WTC11 (cell line): ENCODE results near the gene ITGA11. TPM values are rescaled to one million over a fixed set of nuclear protein-coding genes. Genes with fewer than 3 reads are reported as not detected.

Source experiments
- ATAC-seq: fragments of 200-7000 bp; cut with Tn5 transposase; 2 replicates; pipeline ENCODE4 v1.10.0; 2021; ENCODE audit warnings: mild to moderate bottlenecking, moderate library complexity
- CTCF ChIA-PET: fragments of 300-600 bp; sonication (Branson Sonifier 250); formaldehyde crosslinking; loops from one replicate; lab custom pipeline; 2021; ENCODE audit warnings: antibody characterized with exemption; lab: Charles Lee
- POLR2A ChIA-PET: fragments of 350-600 bp; sonication (Branson Sonifier 250); formaldehyde crosslinking; loops from one replicate; lab custom pipeline; 2021; ENCODE audit warnings: antibody characterized with exemption; lab: Charles Lee
- DNase-seq: peaks from one replicate; pipeline ENCODE4 v3.0.0; 2021; ENCODE audit warnings: low spot score
- H3K27ac Mint-ChIP-seq: 2 replicates; pipeline ENCODE4 v1.8.0; 2021; ENCODE audit warnings: mixed read lengths
- H3K27me3 Mint-ChIP-seq: 2 replicates; pipeline ENCODE4 v1.8.0; 2021; ENCODE audit warnings: low read depth, mild to moderate bottlenecking, moderate library complexity, mixed read lengths
- H3K36me3 Mint-ChIP-seq: 2 replicates; pipeline ENCODE4 v1.8.0; 2021; ENCODE audit warnings: mixed read lengths
- H3K4me1 Mint-ChIP-seq: 2 replicates; pipeline ENCODE4 v1.8.0; 2022; ENCODE audit warnings: mixed read lengths
- H3K4me3 Mint-ChIP-seq: 2 replicates; pipeline ENCODE4 v1.8.0; 2021; ENCODE audit warnings: mild to moderate bottlenecking, moderate library complexity, mixed read lengths
- H3K9me3 Mint-ChIP-seq: 2 replicates; pipeline ENCODE4 v1.8.0; 2021; ENCODE audit warnings: mixed read lengths
- CBFB ChIP-seq: sonication (generic); formaldehyde crosslinking; IDR thresholded peaks from 2 replicates; pipeline ENCODE4 v1.8.1; 2022; ENCODE audit warnings: mild to moderate bottlenecking, low read depth, missing genetic modification reagents
- ESRRA ChIP-seq: sonication (generic); formaldehyde crosslinking; IDR thresholded peaks from 2 replicates; pipeline ENCODE4 v1.8.1; 2022; ENCODE audit warnings: mild to moderate bottlenecking, missing genetic modification reagents, borderline replicate concordance
- FOXK1 ChIP-seq: sonication (generic); formaldehyde crosslinking; IDR thresholded peaks from 2 replicates; pipeline ENCODE4 v1.8.0; 2022; ENCODE audit warnings: mild to moderate bottlenecking, moderate library complexity, missing genetic modification reagents
- FOXP1 ChIP-seq: sonication (generic); formaldehyde crosslinking; IDR thresholded peaks from 2 replicates; pipeline ENCODE4 v1.8.0; 2022; ENCODE audit warnings: missing genetic modification reagents, mild to moderate bottlenecking, moderate library complexity, borderline replicate concordance
- NR1H2 ChIP-seq: sonication (generic); formaldehyde crosslinking; IDR thresholded peaks from 2 replicates; pipeline ENCODE4 v1.9.0; 2021; ENCODE audit warnings: mild to moderate bottlenecking, moderate library complexity, missing genetic modification reagents
- NR3C1 ChIP-seq: sonication (generic); formaldehyde crosslinking; conservative IDR thresholded peaks from 2 replicates; pipeline ENCODE4 v1.8.1; 2023; ENCODE audit warnings: low read depth, mild to moderate bottlenecking, missing genetic modification reagents
- PRRX2 ChIP-seq: fragments of 250-450 bp; sonication (Bioruptor Pico); IDR thresholded peaks from 2 replicates; pipeline ENCODE4 v1.8.0; 2021; ENCODE audit warnings: mild to moderate bottlenecking
- RORB ChIP-seq: fragments of 250-450 bp; sonication (Bioruptor Pico); IDR thresholded peaks from 2 replicates; pipeline ENCODE4 v1.9.0; 2021; ENCODE audit warnings: mild to moderate bottlenecking
- SMAD4 ChIP-seq: sonication (generic); formaldehyde crosslinking; IDR thresholded peaks from 2 replicates; pipeline ENCODE4 v1.8.0; 2022; ENCODE audit warnings: mild to moderate bottlenecking, missing genetic modification reagents
- TP53 ChIP-seq: sonication (generic); formaldehyde crosslinking; IDR thresholded peaks from 2 replicates; pipeline ENCODE4 v1.8.1; 2023; ENCODE audit warnings: mild to moderate bottlenecking, missing genetic modification reagents
- ZNF219 ChIP-seq: sonication (generic); formaldehyde crosslinking; IDR thresholded peaks from 2 replicates; pipeline ENCODE4 v1.8.0; 2023; ENCODE audit warnings: missing genetic modification reagents, mild to moderate bottlenecking, borderline replicate concordance
- ZNF263 ChIP-seq: sonication (generic); formaldehyde crosslinking; IDR thresholded peaks from 2 replicates; pipeline ENCODE4 v1.8.1; 2022; ENCODE audit warnings: low read depth, mild to moderate bottlenecking, moderate library complexity, missing genetic modification reagents
- total RNA-seq: library from RNA; stranded (reverse); gene quantifications from 3 replicates; pipeline ENCODE4 v1.2.3, GENCODE V29; 2021
- TF ChIP-seq, protein P1 (sequence below): sonication (generic); formaldehyde crosslinking; IDR thresholded peaks from 2 replicates; pipeline ENCODE4 v1.8.0; 2022; ENCODE audit warnings: missing genetic modification reagents
- TF ChIP-seq, protein P2 (sequence below): sonication (generic); formaldehyde crosslinking; conservative IDR thresholded peaks from 2 replicates; pipeline ENCODE4 v1.8.1; 2023; ENCODE audit warnings: mild to moderate bottlenecking, low read depth, missing genetic modification reagents, moderate library complexity
- TF ChIP-seq, protein P3 (sequence below): fragments of 200-600 bp; IDR thresholded peaks from 2 replicates; pipeline ENCODE4 v1.8.0; 2022; ENCODE audit warnings: antibody characterized with exemption
- TF ChIP-seq, protein P4 (sequence below): sonication (generic); formaldehyde crosslinking; IDR thresholded peaks from 2 replicates; pipeline ENCODE4 v1.8.0; 2022; ENCODE audit warnings: mild to moderate bottlenecking, missing genetic modification reagents
- TF ChIP-seq, protein P5 (sequence below): sonication (generic); formaldehyde crosslinking; IDR thresholded peaks from 2 replicates; pipeline ENCODE4 v1.8.1; 2022; ENCODE audit warnings: mild to moderate bottlenecking, moderate library complexity, missing genetic modification reagents

Gene ITGA11
- total RNA-seq, 1 experiment from 2014 or later = 0.15 TPM

DNA sequence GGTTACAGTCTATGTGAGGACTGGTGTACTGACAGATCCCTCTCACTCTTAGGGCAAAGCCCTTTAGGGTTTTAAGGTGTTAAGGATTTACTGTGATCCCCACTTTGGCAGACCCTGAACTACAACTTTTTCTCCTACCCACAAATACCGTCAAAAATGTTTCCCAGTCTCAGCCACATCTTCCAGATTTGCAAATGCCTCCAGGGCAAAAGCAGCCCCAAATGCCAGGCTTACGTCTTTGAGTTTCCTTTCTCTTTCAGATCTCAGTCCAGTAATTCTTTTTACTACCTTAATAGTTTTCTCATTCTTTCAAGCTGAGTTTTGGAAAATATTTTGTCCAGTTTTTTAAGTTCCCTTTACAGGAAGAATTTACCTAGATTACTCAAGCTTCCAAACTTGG is 13.4 kb upstream of the ITGA11 start (continued):
- TF ChIP-seq, protein P1, sequence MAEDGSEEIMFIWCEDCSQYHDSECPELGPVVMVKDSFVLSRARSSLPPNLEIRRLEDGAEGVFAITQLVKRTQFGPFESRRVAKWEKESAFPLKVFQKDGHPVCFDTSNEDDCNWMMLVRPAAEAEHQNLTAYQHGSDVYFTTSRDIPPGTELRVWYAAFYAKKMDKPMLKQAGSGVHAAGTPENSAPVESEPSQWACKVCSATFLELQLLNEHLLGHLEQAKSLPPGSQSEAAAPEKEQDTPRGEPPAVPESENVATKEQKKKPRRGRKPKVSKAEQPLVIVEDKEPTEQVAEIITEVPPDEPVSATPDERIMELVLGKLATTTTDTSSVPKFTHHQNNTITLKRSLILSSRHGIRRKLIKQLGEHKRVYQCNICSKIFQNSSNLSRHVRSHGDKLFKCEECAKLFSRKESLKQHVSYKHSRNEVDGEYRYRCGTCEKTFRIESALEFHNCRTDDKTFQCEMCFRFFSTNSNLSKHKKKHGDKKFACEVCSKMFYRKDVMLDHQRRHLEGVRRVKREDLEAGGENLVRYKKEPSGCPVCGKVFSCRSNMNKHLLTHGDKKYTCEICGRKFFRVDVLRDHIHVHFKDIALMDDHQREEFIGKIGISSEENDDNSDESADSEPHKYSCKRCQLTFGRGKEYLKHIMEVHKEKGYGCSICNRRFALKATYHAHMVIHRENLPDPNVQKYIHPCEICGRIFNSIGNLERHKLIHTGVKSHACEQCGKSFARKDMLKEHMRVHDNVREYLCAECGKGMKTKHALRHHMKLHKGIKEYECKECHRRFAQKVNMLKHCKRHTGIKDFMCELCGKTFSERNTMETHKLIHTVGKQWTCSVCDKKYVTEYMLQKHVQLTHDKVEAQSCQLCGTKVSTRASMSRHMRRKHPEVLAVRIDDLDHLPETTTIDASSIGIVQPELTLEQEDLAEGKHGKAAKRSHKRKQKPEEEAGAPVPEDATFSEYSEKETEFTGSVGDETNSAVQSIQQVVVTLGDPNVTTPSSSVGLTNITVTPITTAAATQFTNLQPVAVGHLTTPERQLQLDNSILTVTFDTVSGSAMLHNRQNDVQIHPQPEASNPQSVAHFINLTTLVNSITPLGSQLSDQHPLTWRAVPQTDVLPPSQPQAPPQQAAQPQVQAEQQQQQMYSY (CRISPR knock-in tag) = no peak
- TF ChIP-seq ZNF263 (CRISPR knock-in tag) = no peak
- TF ChIP-seq, protein P2, sequence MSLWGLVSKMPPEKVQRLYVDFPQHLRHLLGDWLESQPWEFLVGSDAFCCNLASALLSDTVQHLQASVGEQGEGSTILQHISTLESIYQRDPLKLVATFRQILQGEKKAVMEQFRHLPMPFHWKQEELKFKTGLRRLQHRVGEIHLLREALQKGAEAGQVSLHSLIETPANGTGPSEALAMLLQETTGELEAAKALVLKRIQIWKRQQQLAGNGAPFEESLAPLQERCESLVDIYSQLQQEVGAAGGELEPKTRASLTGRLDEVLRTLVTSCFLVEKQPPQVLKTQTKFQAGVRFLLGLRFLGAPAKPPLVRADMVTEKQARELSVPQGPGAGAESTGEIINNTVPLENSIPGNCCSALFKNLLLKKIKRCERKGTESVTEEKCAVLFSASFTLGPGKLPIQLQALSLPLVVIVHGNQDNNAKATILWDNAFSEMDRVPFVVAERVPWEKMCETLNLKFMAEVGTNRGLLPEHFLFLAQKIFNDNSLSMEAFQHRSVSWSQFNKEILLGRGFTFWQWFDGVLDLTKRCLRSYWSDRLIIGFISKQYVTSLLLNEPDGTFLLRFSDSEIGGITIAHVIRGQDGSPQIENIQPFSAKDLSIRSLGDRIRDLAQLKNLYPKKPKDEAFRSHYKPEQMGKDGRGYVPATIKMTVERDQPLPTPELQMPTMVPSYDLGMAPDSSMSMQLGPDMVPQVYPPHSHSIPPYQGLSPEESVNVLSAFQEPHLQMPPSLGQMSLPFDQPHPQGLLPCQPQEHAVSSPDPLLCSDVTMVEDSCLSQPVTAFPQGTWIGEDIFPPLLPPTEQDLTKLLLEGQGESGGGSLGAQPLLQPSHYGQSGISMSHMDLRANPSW (CRISPR knock-in tag) = no peak

DNA sequence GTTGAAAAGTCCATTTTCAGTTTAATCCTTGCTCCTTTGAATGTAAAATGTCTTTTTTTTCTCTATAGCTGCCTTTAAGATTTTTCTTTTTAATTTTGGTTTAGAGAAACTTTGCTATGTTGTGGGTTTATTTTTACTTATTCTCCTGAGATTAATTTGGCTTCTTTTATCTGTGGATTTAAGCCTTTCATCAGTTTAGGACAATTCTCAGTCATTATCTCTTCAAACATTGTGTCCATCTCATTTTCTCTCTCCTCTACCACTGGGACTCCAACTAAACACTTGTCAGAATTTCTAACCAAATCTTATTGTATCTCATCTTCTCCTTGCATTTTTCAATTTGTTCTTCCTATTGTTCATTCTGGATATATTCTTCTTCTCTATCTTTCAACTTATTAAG is 12.4 kb upstream of the ITGA11 start:
- no peak for ATAC-seq
- no peaks in the 10 kb centered on the region for H3K9me3 Mint-ChIP-seq
- no peaks in the 10 kb centered on the region for H3K4me1 Mint-ChIP-seq
- ChIA-PET POLR2A (no interaction called here), CTCF (no interaction called here)
- DNase-seq = no peak
- H3K36me3 Mint-ChIP-seq = no peaks in the 10 kb centered on the region
- peaks cover 6% of the 10 kb centered on the region for H3K27me3 Mint-ChIP-seq
- H3K27ac Mint-ChIP-seq = no peak overlapping the region
- H3K4me3 Mint-ChIP-seq = no peak overlapping the region
- no peak for TF ChIP-seq SMAD4 (CRISPR knock-in tag)
- TF ChIP-seq ESRRA (CRISPR knock-in tag) = no peak
- no peak for TF ChIP-seq NR1H2

DNA sequence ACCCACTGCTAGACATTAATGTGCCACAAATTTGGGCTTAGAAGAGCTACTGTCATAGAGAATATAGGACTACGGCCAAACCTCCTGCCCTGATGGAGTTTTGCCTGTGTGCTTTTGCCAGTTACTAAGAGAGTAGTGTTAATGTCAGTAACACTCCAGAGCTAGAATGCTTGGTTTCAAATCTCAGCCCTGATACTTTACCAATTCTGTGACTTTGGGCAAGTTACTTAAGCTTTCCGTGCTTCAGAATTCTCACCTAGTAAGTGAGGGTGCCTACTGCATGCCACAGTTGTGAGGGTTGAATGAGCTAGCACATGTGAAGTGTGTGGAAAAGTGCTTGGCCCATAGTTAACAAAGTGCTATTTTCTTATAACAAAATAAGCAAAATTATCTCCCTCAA is 10.9 kb upstream of the ITGA11 start:
- Mint-ChIP-seq H3K36me3 (no peaks in the 10 kb centered on the region), H3K4me3 (no peak overlapping the region), H3K27ac (no peak overlapping the region), H3K9me3 (no peaks in the 10 kb centered on the region), H3K4me1 (no peaks in the 10 kb centered on the region), H3K27me3 (peaks cover 11% of the 10 kb centered on the region)
- DNase-seq = no peak
- ATAC-seq = no peak
- POLR2A ChIA-PET = no interaction called here
- no peak for TF ChIP-seq FOXK1 (CRISPR knock-in tag)
- TF ChIP-seq PRRX2 (CRISPR knock-in tag) = no peak
- no peak for TF ChIP-seq CBFB (CRISPR knock-in tag)
- TF ChIP-seq, protein P3, sequence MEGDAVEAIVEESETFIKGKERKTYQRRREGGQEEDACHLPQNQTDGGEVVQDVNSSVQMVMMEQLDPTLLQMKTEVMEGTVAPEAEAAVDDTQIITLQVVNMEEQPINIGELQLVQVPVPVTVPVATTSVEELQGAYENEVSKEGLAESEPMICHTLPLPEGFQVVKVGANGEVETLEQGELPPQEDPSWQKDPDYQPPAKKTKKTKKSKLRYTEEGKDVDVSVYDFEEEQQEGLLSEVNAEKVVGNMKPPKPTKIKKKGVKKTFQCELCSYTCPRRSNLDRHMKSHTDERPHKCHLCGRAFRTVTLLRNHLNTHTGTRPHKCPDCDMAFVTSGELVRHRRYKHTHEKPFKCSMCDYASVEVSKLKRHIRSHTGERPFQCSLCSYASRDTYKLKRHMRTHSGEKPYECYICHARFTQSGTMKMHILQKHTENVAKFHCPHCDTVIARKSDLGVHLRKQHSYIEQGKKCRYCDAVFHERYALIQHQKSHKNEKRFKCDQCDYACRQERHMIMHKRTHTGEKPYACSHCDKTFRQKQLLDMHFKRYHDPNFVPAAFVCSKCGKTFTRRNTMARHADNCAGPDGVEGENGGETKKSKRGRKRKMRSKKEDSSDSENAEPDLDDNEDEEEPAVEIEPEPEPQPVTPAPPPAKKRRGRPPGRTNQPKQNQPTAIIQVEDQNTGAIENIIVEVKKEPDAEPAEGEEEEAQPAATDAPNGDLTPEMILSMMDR = no peak
- no peak for TF ChIP-seq NR3C1
- TF ChIP-seq FOXP1 (CRISPR knock-in tag) = no peak
- TF ChIP-seq, protein P4, sequence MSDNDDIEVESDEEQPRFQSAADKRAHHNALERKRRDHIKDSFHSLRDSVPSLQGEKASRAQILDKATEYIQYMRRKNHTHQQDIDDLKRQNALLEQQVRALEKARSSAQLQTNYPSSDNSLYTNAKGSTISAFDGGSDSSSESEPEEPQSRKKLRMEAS (CRISPR knock-in tag) = no peak
- TF ChIP-seq, protein P2 (CRISPR knock-in tag) = no peak
- TF ChIP-seq RORB (CRISPR knock-in tag) = no peak
- no peak for TF ChIP-seq TP53
- TF ChIP-seq, protein P5, sequence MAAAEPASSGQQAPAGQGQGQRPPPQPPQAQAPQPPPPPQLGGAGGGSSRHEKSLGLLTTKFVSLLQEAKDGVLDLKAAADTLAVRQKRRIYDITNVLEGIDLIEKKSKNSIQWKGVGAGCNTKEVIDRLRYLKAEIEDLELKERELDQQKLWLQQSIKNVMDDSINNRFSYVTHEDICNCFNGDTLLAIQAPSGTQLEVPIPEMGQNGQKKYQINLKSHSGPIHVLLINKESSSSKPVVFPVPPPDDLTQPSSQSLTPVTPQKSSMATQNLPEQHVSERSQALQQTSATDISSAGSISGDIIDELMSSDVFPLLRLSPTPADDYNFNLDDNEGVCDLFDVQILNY (CRISPR knock-in tag) = no peak
- TF ChIP-seq ZNF219 (CRISPR knock-in tag) = no peak
- CTCF ChIA-PET = no interaction called here
